Endodermal cell (in vitro differentiated cells): ENCODE data around the gene BACH2. TPM values are rescaled to one million over a fixed set of nuclear protein-coding genes. Genes with fewer than 3 reads are reported as not detected.

Experiments used
- DNase-seq: peaks from one replicate; pipeline ENCODE4 v3.0.0-alpha.2; 2017
- H3K27ac ChIP-seq: 2 replicates; pipeline ENCODE4 v1.5.1; 2013; ENCODE audit warnings: mild to moderate bottlenecking, low read depth, low read length, moderate library complexity
- H3K27me3 ChIP-seq: 2 replicates; pipeline ENCODE4 v1.6.1; 2013; ENCODE audit warnings: mild to moderate bottlenecking, low read length, moderate library complexity; ENCODE audit not compliant: insufficient read depth, control insufficient read depth, poor library complexity, severe bottlenecking
- H3K36me3 ChIP-seq: 2 replicates; pipeline ENCODE4 v1.7.0; 2013; ENCODE audit warnings: mild to moderate bottlenecking, low read length, moderate library complexity; ENCODE audit not compliant: control insufficient read depth, insufficient read depth
- H3K4me1 ChIP-seq: one replicate; pipeline ENCODE4 v1.7.0; 2013; ENCODE audit warnings: low read length; ENCODE audit not compliant: control insufficient read depth, insufficient read depth
- H3K4me3 ChIP-seq: 2 replicates; pipeline ENCODE4 v1.5.1; 2013; ENCODE audit warnings: mild to moderate bottlenecking, low read length, moderate library complexity
- H3K9ac ChIP-seq: 2 replicates; pipeline ENCODE4 v1.6.1; 2013; ENCODE audit warnings: mild to moderate bottlenecking, low read length, moderate library complexity; ENCODE audit not compliant: poor library complexity, severe bottlenecking; ENCODE audit errors: extremely low read depth
- H3K9me3 ChIP-seq: 2 replicates; pipeline ENCODE4 v1.6.1; 2013; ENCODE audit warnings: mild to moderate bottlenecking, low read length, moderate library complexity; ENCODE audit not compliant: control insufficient read depth
- H3K27ac Mint-ChIP-seq: 2 replicates; pipeline ENCODE4 v1.8.0; 2020; ENCODE audit warnings: mixed read lengths
- H3K27me3 Mint-ChIP-seq: 2 replicates; pipeline ENCODE4 v1.8.0; 2021; ENCODE audit warnings: mild to moderate bottlenecking, mixed read lengths; ENCODE audit not compliant: insufficient read depth
- H3K36me3 Mint-ChIP-seq: 2 replicates; pipeline ENCODE4 v1.8.0; 2020; ENCODE audit warnings: low read depth, mixed read lengths
- H3K4me1 Mint-ChIP-seq: 2 replicates; pipeline ENCODE4 v1.8.0; 2020; ENCODE audit warnings: mixed read lengths
- H3K4me3 Mint-ChIP-seq: 2 replicates; pipeline ENCODE4 v1.8.0; 2020; ENCODE audit warnings: mild to moderate bottlenecking, moderate library complexity, mixed read lengths
- H3K9me3 Mint-ChIP-seq: 2 replicates; pipeline ENCODE4 v1.8.0; 2020; ENCODE audit warnings: mild to moderate bottlenecking, mixed read lengths
- WGBS, 2 experiments: methylation state at CpG; one replicate each; pipeline versions ENCODE4 v1.1.5 to v1.1.7; 2013; ENCODE audit warnings: missing lambda C conversion rate in 2 of 2, mixed read lengths in 1 of 2; ENCODE audit not compliant: insufficient coverage in 1 of 2, insufficient read length in 1 of 2; 5-methylcytosine and 5-hydroxymethylcytosine counted together
- total RNA-seq, 2 donors: library from RNA; stranded (reverse); fragmentation: NEBNext Ultra II Directional in 1 of 2; extraction: Animal tissue kit (Norgen Biotek cat#: 25700) in 1 of 2; gene quantifications; 2 replicates in 1 of 2; 3 replicates in 1 of 2; pipeline ENCODE4 v1.2.1, GENCODE V29; 2021
- TF ChIP-seq, protein P1 (sequence below): fragments of 200-600 bp; sonication (generic); conservative IDR thresholded peaks from 2 replicates; pipeline ENCODE4 v1.5.0; 2021; ENCODE audit warnings: antibody characterized with exemption, mild to moderate bottlenecking

The BACH2 gene
- total RNA-seq, 2 donors from 2014 or later: 11.0 to 22.3 TPM

DNA sequence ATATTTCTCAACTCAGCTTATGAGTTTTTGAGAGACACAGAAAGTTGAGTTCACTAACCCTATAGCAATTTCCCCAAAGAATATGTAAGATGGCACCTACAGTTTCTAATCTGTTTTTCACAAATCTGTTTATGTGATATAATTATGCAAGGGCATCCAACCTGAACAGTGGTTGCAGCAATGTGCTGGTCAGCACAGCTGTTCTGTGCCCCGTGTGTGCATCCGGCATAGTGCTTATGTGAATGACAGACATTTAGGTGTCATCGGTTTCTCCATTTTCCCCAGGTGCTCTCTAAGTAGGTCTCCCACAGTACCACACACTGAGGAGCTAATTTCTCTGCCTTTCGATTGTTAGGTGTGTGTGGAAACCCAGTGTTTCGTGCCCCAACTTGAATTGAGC is 7.7 kb upstream of the BACH2 start:
- Mint-ChIP-seq H3K4me3 (no peak overlapping the region), H3K4me1 (peaks cover 9% of the 10 kb centered on the region), H3K27me3 (peaks cover 26% of the 10 kb centered on the region), H3K9me3 (no peaks in the 10 kb centered on the region), H3K27ac (no peak overlapping the region), H3K36me3 (no peaks in the 10 kb centered on the region)
- WGBS, 2 experiments: 90 to 93% methylated on average over 5 of the region's 5 CpGs
- TF ChIP-seq, protein P1, sequence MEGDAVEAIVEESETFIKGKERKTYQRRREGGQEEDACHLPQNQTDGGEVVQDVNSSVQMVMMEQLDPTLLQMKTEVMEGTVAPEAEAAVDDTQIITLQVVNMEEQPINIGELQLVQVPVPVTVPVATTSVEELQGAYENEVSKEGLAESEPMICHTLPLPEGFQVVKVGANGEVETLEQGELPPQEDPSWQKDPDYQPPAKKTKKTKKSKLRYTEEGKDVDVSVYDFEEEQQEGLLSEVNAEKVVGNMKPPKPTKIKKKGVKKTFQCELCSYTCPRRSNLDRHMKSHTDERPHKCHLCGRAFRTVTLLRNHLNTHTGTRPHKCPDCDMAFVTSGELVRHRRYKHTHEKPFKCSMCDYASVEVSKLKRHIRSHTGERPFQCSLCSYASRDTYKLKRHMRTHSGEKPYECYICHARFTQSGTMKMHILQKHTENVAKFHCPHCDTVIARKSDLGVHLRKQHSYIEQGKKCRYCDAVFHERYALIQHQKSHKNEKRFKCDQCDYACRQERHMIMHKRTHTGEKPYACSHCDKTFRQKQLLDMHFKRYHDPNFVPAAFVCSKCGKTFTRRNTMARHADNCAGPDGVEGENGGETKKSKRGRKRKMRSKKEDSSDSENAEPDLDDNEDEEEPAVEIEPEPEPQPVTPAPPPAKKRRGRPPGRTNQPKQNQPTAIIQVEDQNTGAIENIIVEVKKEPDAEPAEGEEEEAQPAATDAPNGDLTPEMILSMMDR: no peak
- no peak overlapping the region for H3K9ac ChIP-seq
- no peaks in the 10 kb centered on the region for H3K9me3 ChIP-seq
- no peak overlapping the region for H3K27ac ChIP-seq
- peaks cover 3% of the 10 kb centered on the region for H3K27me3 ChIP-seq
- no peaks in the 10 kb centered on the region for H3K4me1 ChIP-seq
- no peaks in the 10 kb centered on the region for H3K36me3 ChIP-seq
- no peak overlapping the region for H3K4me3 ChIP-seq
- no peak for DNase-seq

GRCh38 chr6:90303039-90303438 is 6.4 kb upstream of the BACH2 start:
- H3K4me3 ChIP-seq: no peak overlapping the region
- Mint-ChIP-seq H3K27me3 (peaks cover 23% of the 10 kb centered on the region), H3K9me3 (no peaks in the 10 kb centered on the region), H3K27ac (no peak overlapping the region), H3K4me3 (no peak overlapping the region), H3K36me3 (no peaks in the 10 kb centered on the region), H3K4me1 (peaks cover 17% of the 10 kb centered on the region)
- H3K27ac ChIP-seq: no peak overlapping the region
- H3K9me3 ChIP-seq: no peaks in the 10 kb centered on the region
- H3K27me3 ChIP-seq: peaks cover 3% of the 10 kb centered on the region
- no peak overlapping the region for H3K9ac ChIP-seq
- TF ChIP-seq, protein P1: no peak
- 47 to 65% methylated on average over 2 of the region's 2 CpGs for WGBS, 2 experiments
- H3K4me1 ChIP-seq: no peaks in the 10 kb centered on the region
- no peaks in the 10 kb centered on the region for H3K36me3 ChIP-seq
- DNase-seq: no peak

GRCh38 chr6:90302320-90302719 is 5.7 kb upstream of the BACH2 start:
- WGBS, 2 experiments: 92 to 100% methylated on average over 2 of the region's 2 CpGs
- TF ChIP-seq, protein P1: no peak
- peaks cover 3% of the 10 kb centered on the region for H3K4me1 ChIP-seq
- H3K36me3 Mint-ChIP-seq: no peaks in the 10 kb centered on the region
- no peaks in the 10 kb centered on the region for H3K36me3 ChIP-seq
- peaks cover 24% of the 10 kb centered on the region for H3K4me1 Mint-ChIP-seq
- H3K9me3 ChIP-seq: no peaks in the 10 kb centered on the region
- H3K4me3 Mint-ChIP-seq: no peak overlapping the region
- no peak overlapping the region for H3K9ac ChIP-seq
- no peak overlapping the region for H3K27ac Mint-ChIP-seq
- no peaks in the 10 kb centered on the region for H3K9me3 Mint-ChIP-seq
- peaks cover 3% of the 10 kb centered on the region for H3K27me3 ChIP-seq
- DNase-seq: no peak
- H3K4me3 ChIP-seq: no peak overlapping the region
- peaks cover 26% of the 10 kb centered on the region for H3K27me3 Mint-ChIP-seq
- H3K27ac ChIP-seq: no peak overlapping the region
